RWPE2 (cell line): ENCODE results near the gene KCNAB2.

ENCODE experiments used
- ATAC-seq: fragments of 200-7000 bp; cut with Tn5 transposase; 3 replicates; pipeline ENCODE4 v1.9.1; 2021; ENCODE audit warnings: low read depth
- DNase-seq: peaks from one replicate; pipeline ENCODE4 v3.0.0-alpha.2; 2020; ENCODE audit warnings: low spot score
- H3K27ac ChIP-seq: fragments of 450-650 bp; 2 replicates; pipeline ENCODE4 v1.5.1; 2017; ENCODE audit warnings: mild to moderate bottlenecking; ENCODE audit not compliant: poor library complexity, severe bottlenecking
- H3K27me3 ChIP-seq: fragments of 250-450 bp; sonication (Bioruptor Pico); 2 replicates; pipeline ENCODE4 v1.5.1; 2021; ENCODE audit warnings: mild to moderate bottlenecking, moderate library complexity; ENCODE audit not compliant: insufficient read depth, poor library complexity, severe bottlenecking
- H3K36me3 ChIP-seq: fragments of 250-450 bp; sonication (Bioruptor Pico); 2 replicates; pipeline ENCODE4 v1.5.1; 2020; ENCODE audit warnings: low read depth, mild to moderate bottlenecking, moderate library complexity
- H3K4me1 ChIP-seq: fragments of 250-450 bp; sonication (Bioruptor Pico); 2 replicates; pipeline ENCODE4 v1.5.1; 2021; ENCODE audit warnings: mild to moderate bottlenecking, moderate library complexity; ENCODE audit not compliant: insufficient read depth, poor library complexity, severe bottlenecking
- H3K4me3 ChIP-seq: fragments of 250-450 bp; sonication (Bioruptor Pico); 2 replicates; pipeline ENCODE4 v1.5.1; 2021; ENCODE audit warnings: mild to moderate bottlenecking, moderate library complexity; ENCODE audit not compliant: severe bottlenecking
- H3K9me3 ChIP-seq: fragments of 250-450 bp; sonication (Bioruptor Pico); 2 replicates; pipeline ENCODE4 v1.5.1; 2021; ENCODE audit warnings: mild to moderate bottlenecking, moderate library complexity; ENCODE audit not compliant: severe bottlenecking
- TF ChIP-seq, protein P1 (sequence below): fragments of 450-650 bp; IDR thresholded peaks from one replicate; pipeline ENCODE4 v1.5.1; 2017; ENCODE audit warnings: mild to moderate bottlenecking, moderate library complexity; ENCODE audit not compliant: poor library complexity, severe bottlenecking

The KCNAB2 gene

DNA sequence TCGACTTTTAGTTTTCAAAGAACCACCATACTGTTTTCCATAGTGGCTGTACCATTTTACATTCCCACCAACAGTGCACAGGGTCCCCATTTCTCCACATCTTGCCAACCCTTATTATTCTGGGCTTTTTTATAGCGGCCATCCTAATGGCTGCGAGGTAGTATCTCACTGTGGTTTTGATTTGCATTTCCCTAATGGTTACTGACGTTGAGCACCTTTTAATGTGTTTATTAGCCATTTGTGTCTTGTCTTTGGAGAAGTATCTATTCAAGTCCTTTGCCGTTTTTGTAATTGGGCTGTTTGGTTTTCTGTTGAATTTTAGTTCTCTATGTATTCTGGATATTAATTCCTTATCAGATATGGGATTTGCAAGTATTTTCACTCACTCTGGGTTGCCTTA is 22.3 kb upstream of the KCNAB2 start:
- no peak for ATAC-seq
- Histone ChIP-seq H3K27ac (no peak overlapping the region), H3K9me3 (no peaks in the 10 kb centered on the region), H3K4me1 (peaks cover 10% of the 10 kb centered on the region), H3K36me3 (no peaks in the 10 kb centered on the region), H3K4me3 (no peak overlapping the region), H3K27me3 (no peaks in the 10 kb centered on the region)
- TF ChIP-seq, protein P1, sequence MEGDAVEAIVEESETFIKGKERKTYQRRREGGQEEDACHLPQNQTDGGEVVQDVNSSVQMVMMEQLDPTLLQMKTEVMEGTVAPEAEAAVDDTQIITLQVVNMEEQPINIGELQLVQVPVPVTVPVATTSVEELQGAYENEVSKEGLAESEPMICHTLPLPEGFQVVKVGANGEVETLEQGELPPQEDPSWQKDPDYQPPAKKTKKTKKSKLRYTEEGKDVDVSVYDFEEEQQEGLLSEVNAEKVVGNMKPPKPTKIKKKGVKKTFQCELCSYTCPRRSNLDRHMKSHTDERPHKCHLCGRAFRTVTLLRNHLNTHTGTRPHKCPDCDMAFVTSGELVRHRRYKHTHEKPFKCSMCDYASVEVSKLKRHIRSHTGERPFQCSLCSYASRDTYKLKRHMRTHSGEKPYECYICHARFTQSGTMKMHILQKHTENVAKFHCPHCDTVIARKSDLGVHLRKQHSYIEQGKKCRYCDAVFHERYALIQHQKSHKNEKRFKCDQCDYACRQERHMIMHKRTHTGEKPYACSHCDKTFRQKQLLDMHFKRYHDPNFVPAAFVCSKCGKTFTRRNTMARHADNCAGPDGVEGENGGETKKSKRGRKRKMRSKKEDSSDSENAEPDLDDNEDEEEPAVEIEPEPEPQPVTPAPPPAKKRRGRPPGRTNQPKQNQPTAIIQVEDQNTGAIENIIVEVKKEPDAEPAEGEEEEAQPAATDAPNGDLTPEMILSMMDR: no peak
- no peak for DNase-seq

DNA sequence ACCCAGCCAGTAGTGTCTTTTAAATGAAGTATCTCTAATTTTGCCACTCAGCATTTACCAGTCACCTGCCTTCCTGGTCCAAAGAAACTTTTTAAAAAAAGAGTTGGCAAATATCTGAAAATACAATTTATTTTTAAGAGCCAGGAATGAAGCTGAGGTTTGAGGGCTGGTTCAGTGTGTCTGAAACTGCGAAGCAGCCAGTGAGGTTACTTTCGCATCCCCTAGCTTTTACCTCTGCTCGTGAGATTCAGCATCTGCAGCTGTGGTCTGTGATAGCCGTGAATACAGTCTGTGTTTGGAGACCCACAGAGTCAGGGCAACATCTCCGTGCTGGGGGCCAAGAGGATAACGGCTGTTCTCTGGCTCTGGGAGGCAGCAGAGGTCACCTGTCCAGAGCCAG is 21.3 kb upstream of the KCNAB2 start:
- Histone ChIP-seq H3K4me3 (no peak overlapping the region), H3K4me1 (peaks cover 10% of the 10 kb centered on the region), H3K27me3 (no peaks in the 10 kb centered on the region), H3K9me3 (no peaks in the 10 kb centered on the region), H3K27ac (no peak overlapping the region), H3K36me3 (no peaks in the 10 kb centered on the region)
- ATAC-seq: no peak
- TF ChIP-seq, protein P1: no peak
- DNase-seq: no peak

DNA sequence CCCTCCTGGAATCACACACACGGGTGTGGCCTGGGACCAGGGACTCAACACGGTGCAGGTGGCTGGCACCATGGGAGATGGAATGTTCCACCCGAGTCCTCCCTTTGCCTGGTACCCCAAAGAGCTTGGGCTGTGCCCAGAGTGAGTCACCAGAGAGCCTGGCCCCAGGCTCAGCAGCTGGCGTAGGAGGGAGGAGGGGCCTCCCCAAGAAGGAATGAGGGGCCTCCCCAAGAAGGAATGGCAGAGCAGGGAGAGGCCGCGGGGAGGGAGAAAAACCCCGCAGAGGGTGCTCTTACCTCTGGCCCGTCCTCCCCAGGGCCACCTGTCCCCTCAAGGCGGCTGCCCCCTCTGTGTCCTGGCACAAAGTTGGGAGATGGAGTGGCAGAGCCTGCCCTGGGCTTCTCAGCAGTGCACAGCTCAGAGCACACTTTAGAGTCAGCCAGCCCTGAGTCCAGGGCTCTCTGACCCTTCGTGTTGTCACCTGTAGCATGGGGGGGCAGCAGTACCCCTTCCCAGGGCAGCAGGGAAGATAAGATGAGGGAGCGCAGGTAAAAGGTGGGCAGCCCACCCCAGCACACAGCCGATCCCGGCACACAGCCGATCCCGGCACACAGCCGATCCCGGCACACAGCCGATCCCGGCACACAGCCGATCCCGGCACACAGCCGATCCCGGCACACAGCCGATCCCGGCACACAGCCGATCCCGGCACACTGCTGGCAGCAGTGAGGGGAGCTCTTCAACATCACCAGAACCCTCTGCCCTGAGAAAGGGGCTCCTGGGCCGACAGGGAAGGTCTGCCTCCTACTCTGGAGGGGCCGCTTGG is 20.2 kb upstream of the KCNAB2 start:
- H3K27me3 ChIP-seq: no peaks in the 10 kb centered on the region
- ATAC-seq (peak; percentile 79), DNase-seq (no peak)
- no peaks in the 10 kb centered on the region for H3K9me3 ChIP-seq
- peak overlapping the region; percentile 19 for H3K4me3 ChIP-seq
- peaks cover 10% of the 10 kb centered on the region for H3K4me1 ChIP-seq
- peak overlapping the region; percentile 51 for H3K27ac ChIP-seq
- no peaks in the 10 kb centered on the region for H3K36me3 ChIP-seq
- TF ChIP-seq, protein P1: no peak

DNA sequence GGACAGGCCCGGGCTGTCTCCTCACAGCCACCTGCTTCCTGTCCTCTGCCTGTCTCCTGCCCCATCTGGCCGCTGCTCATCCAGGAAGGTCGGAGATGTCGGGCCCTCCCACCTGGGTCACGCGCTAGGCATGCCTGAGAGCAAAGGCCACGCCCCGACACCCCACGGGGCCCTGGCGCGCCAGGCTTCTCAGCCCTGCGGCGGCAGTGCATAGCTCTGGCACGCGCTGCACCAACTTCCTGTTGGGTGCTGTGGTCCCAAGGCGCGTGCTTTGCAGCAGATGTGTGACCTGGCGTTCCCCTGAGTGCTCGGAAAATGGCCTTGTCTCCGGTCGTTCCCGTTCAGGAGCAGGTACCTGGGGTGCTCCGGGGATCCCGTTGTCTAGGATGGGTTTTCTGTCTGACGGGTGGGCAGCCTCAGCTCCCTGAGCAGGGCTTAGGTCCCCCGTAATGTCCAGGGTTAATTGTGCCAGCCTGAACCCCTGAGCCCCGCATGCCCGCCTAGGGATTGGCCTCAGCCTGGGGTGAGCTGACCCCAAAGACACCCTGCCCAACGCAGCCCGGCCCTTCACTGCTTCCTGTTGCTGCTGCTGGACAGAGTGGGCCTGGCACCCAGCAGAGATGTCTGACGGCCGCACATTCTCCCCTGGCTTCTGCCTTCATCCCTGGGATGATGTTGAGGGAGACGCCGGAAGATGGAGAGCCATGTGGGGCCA is 19.4 kb upstream of the KCNAB2 start:
- TF ChIP-seq, protein P1: no peak
- Histone ChIP-seq H3K9me3 (no peaks in the 10 kb centered on the region), H3K4me3 (peak overlapping the region; percentile 19), H3K27ac (peak overlapping the region; percentile 51), H3K4me1 (peaks cover 10% of the 10 kb centered on the region), H3K27me3 (no peaks in the 10 kb centered on the region), H3K36me3 (no peaks in the 10 kb centered on the region)
- DNase-seq: peak; percentile 92
- peak; percentile 86 for ATAC-seq
